ENCODE measurements around the gene TNRC6C. TPM values are rescaled to one million over a fixed set of nuclear protein-coding genes. Genes with fewer than 3 reads are reported as not detected.

Gene TNRC6C
- polyA plus RNA-seq, 3 donors, result 0.38 to 0.80 (median 0.46) TPM

GRCh38 chr17:77958716-77959125 lies 218 bp downstream of the TNRC6C start:
- intact Hi-C loops (cut with micrococcal nuclease), result loop anchor here (5.0 to 10.0 kb wide), 3 partner anchors 41 to 94 kb away; no protein-coding TSS in a partner anchor
- Histone ChIP-seq H3K4me2 (replicated peaks; ENCODE audit: extremely low read depth, low read length, poor library complexity, severe bottlenecking) (peak overlapping the region; percentile 99), H3K79me2 (ENCODE audit: insufficient read depth, low read length) (peaks cover 16% of the 10 kb centered on the region), H4K20me1 (ENCODE audit: insufficient read depth, low read length) (peaks cover 23% of the 10 kb centered on the region), H3K4me1 (ENCODE audit: control insufficient read depth in 1 of 2, insufficient read depth in 2 of 2, low read length in 2 of 2) (peaks cover 20 to 34% of the 10 kb centered on the region in 2 donors), H3K27ac (ENCODE audit: low read depth in 1 of 2, low read length in 2 of 2) (no peak overlapping the region), H3K36me3 (replicated peaks in 1 of 2; ENCODE audit: control insufficient read depth in 1 of 2, insufficient read depth in 2 of 2, low read length in 2 of 2) (no peaks in the 10 kb centered on the region), H3K4me3 (replicated peaks in 1 of 3; ENCODE audit: low read depth in 2 of 3, low read length in 3 of 3) (peak overlapping the region in 1 of 3 experiments; percentile 79), H3K9ac (ENCODE audit: insufficient read depth, low read length, poor library complexity, severe bottlenecking) (peak overlapping the region; percentile 70), H2AFZ (ENCODE audit: insufficient read depth, low read depth, low read length, poor library complexity, severe bottlenecking) (no peak overlapping the region), H3K9me3 (replicated peaks in 1 of 2; ENCODE audit: control insufficient read depth in 1 of 2, insufficient read depth in 1 of 2, low read length in 2 of 2) (peaks cover 3 to 11% of the 10 kb centered on the region in 2 donors), H3K27me3 (ENCODE audit: control insufficient read depth in 2 of 2, insufficient read depth in 2 of 2, low read length in 2 of 2) (peaks cover 51 to 65% of the 10 kb centered on the region in 2 donors)
- Mint-ChIP-seq H3K27me3 (ENCODE audit: low read depth in 3 of 3) (peaks cover 61 to 66% (median 66%) of the 10 kb centered on the region in 3 donors), H3K9me3 (peaks cover 0 to 23% (median 10%) of the 10 kb centered on the region in 7 donors), H3K36me3 (peaks cover 4 to 20% of the 10 kb centered on the region in 2 donors), H3K4me1 (peaks cover 30% of the 10 kb centered on the region), H3K27ac (no peak overlapping the region), H3K4me3 (no peak overlapping the region)
- TF ChIP-seq CTCF (IDR thresholded peaks at IDR 0.05), result no peak
- WGBS (ENCODE audit: insufficient coverage), result under 1% methylated on average over 79 of the region's 79 CpGs
- DNase-seq, result no peak

GRCh38 chr17:77959126-77959925 lies 823 bp downstream of the TNRC6C start:
- Mint-ChIP-seq H3K27me3 (ENCODE audit: low read depth in 3 of 3) (peaks cover 55 to 63% (median 61%) of the 10 kb centered on the region in 3 donors), H3K27ac (peak overlapping the region in 3 of 7 donors; percentile 46 to 75 (median 46)), H3K4me1 (peaks cover 32% of the 10 kb centered on the region), H3K36me3 (peaks cover 5 to 20% of the 10 kb centered on the region in 2 donors), H3K9me3 (peaks cover 0 to 23% (median 10%) of the 10 kb centered on the region in 7 donors), H3K4me3 (peak overlapping the region; percentile 86 to 93)
- H3K36me3 ChIP-seq (replicated peaks in 1 of 2; ENCODE audit: control insufficient read depth in 1 of 2, insufficient read depth in 2 of 2, low read length in 2 of 2), result no peaks in the 10 kb centered on the region
- under 1% methylated on average over 80 of the region's 92 CpGs for WGBS (ENCODE audit: insufficient coverage)
- H3K9ac ChIP-seq (ENCODE audit: insufficient read depth, low read length, poor library complexity, severe bottlenecking), result peak overlapping the region; percentile 35
- H3K27ac ChIP-seq (ENCODE audit: low read depth in 1 of 2, low read length in 2 of 2), result no peak overlapping the region
- peaks cover 20 to 34% of the 10 kb centered on the region in 2 donors for H3K4me1 ChIP-seq (ENCODE audit: control insufficient read depth in 1 of 2, insufficient read depth in 2 of 2, low read length in 2 of 2)
- DNase-seq, result no peak
- H2AFZ ChIP-seq (ENCODE audit: insufficient read depth, low read depth, low read length, poor library complexity, severe bottlenecking), result peak overlapping the region; percentile 35
- TF ChIP-seq CTCF (IDR thresholded peaks at IDR 0.05), result no peak
- peaks cover 3 to 11% of the 10 kb centered on the region in 2 donors for H3K9me3 ChIP-seq (replicated peaks in 1 of 2; ENCODE audit: control insufficient read depth in 1 of 2, insufficient read depth in 1 of 2, low read length in 2 of 2)
- peak overlapping the region; percentile 9 to 71 (median 42) for H3K4me3 ChIP-seq (replicated peaks in 1 of 3; ENCODE audit: low read depth in 2 of 3, low read length in 3 of 3)
- peaks cover 49 to 61% of the 10 kb centered on the region in 2 donors for H3K27me3 ChIP-seq (ENCODE audit: control insufficient read depth in 2 of 2, insufficient read depth in 2 of 2, low read length in 2 of 2)
- intact Hi-C loops (cut with micrococcal nuclease), result loop anchor here (5.0 to 10.0 kb wide), 3 partner anchors 42 to 95 kb away; no protein-coding TSS in a partner anchor
- peaks cover 19% of the 10 kb centered on the region for H3K79me2 ChIP-seq (ENCODE audit: insufficient read depth, low read length)
- H3K4me2 ChIP-seq (replicated peaks; ENCODE audit: extremely low read depth, low read length, poor library complexity, severe bottlenecking), result peak overlapping the region; percentile 99
- peaks cover 29% of the 10 kb centered on the region for H4K20me1 ChIP-seq (ENCODE audit: insufficient read depth, low read length)

Data from CD14-positive monocyte (primary cell).